Stimulated activated CD8-positive, alpha-beta memory T cell treated with anti-CD3 and anti-CD28 coated beads, Interleukin-2, amount 100 ng/mL, for 48 hours (primary cell): ENCODE results near the gene KIF5B.
"Not testable (repeated sequence)": the region's sequence is repeated elsewhere in the genome, so short reads cannot be mapped to it uniquely, and the experiment has no call there.

Source experiments
- DNase-seq, 2 donors: peaks; one replicate each; pipeline ENCODE4 v3.0.0-alpha.2; 2020; ENCODE audit warnings: low read depth in 2 of 2

Gene KIF5B

DNA sequence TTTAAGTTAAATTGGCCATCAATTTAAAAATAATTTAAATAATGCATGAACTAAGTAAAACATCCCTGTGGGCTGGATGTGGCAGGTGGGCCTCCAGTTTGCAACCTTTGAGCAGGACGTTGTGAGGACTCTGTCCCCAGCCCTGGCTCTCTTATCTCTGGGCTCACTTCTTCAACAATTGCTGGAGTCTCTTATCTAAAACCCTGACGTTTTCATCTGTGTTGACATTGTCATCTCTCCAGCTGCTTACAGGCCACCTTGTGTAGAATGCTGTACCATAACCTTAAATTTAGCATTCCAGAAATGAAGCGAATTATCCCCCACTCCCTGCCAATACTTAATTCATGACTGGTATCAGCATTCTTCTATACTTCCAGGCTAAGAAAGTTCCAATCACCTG lies 3.2 kb upstream of the KIF5B start:
- no peak for DNase-seq

DNA sequence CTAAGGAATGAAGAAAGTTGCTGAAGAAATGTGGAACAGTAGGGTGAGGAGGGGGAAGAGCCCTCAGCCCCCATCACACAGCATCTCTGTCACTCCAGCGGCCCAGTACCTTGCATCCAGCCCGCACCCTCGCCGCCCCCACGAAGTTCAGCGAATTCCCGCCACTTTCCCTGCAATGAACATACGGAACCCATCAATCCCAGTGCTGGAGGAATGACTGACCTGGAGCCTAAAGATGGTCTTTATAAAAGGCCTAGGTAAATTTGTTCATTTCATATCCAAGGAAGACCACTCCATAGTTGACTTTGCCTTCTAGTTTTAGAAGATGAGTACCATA lies 779 bp upstream of the KIF5B start:
- DNase-seq, result no peak

DNA sequence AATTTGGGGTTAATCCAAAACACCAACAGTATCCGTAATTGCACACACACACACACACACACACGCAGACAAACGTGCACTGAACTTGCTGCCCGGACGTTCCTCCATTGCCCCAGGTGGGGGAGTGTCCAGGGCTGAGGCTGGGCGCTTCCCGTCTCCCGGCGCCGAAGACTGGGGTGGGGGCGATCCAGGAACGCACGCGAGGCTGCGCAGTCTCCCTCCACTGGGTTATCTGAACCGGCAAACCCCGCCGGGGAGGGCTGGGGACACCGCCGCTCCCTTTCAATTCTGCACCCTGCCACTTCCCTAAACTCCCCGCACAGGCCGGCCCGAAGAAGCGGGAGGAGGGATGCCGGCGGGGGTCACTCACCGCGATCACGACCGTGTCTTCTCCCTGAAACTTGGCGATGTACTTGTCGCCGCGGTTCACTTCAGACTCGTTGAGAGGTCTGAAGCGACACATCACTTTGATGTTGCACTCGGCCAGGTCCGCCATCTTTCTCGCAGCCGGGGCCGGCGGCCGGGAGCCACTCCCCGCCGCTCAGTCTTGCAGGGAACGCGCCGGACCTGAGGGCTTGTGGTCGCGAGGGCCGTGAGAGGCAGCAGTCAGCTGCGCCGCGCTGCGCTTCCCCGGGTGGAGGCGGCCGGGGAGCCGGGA lies 618 bp downstream of the KIF5B start:
- DNase-seq, result peak; percentile 15 to 27

DNA sequence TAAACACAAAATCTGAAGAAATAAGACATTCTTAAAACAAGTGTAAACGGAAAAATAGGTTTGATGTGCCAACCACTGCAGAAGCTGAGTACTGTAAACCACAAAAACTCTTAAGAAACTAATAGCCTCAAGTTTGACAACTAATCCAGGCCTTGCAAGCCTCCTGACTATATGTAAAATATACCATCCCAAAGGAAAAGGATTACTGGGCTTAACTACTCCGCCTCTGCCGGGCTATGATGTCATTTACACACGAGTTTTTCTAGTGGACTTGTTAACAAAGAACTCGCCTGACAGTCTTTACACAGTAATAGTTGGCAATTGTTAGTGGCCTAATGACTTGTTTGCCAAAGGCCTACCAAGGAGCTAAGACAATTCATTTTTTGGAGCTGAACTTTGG lies 2.1 kb downstream of the KIF5B start:
- no peak for DNase-seq

DNA sequence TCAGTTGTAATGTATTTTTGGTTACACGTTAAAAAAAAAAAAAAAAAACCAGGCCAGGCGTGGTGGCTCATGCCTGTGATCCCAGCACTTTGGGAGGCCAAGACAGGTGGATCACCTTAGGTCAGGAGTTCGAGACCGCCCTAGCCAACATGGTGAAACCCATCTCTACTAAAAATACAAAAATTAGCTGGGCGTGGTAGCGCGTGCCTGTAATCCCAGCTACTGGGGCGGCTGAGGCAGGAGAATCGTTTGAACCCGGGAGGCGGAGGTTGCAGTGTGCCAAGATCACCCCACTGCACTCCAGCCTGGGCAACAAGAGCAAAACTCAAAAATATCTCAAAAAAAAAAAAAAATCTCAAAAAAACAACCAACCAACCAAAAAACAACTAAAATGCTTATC lies 2.8 kb downstream of the KIF5B start:
- DNase-seq, result not testable (repeated sequence)

DNA sequence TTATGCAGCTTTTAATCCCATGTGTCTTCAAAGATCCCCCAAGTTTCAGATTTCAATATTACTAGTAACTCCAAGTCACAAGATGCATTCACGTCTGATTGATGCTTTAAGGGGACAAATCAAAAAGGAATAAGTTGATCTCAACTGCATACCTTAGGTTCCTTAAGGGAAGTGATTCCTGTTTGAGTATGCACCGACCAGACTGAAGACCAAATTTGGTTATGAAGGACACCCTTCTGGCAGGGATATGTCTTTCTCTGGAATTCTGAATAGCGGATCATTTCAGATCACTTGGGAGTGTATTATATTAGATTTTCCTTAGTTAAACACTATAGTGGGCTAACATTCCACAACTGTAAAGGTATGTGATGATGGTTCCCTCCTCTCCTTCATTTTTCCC lies 4.3 kb downstream of the KIF5B start:
- DNase-seq, result no peak

DNA sequence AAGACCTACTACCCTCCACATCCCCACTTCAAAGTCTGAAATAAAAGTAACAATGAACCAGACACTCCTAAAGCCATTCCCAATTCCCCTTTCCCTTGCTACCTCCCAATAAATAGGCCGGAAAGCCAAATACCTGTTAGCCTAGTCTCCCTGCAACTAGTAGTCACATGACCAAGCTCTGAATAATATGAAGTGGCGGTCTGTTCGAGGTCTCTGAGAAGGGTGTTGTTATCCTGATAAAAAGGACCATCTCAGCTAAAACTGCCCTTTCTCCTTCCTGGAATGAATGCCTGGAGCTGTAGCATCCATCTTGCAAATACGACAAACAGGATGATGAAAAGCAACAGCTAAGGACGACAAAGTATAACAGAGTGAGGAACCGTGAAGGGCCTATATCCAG lies 6.0 kb downstream of the KIF5B start:
- no peak for DNase-seq

DNA sequence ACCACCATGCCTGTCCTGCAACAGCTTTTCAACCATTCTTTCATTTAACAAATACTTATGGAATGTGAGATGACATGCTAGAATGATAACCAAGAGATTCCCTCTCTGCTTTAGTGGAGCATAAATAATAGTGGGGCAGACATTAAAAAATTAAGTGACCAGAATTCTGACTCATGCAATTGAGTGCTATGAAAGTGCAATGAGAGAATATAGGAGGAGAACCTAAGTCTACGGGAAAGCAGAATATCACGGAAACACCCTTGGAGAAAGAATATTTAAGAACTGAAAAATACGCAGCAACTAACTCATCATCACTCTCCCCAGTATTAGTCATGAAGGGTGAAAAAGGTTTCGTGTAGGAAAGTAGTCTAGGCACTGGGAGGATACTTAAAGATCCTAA lies 7.1 kb downstream of the KIF5B start:
- no peak for DNase-seq

DNA sequence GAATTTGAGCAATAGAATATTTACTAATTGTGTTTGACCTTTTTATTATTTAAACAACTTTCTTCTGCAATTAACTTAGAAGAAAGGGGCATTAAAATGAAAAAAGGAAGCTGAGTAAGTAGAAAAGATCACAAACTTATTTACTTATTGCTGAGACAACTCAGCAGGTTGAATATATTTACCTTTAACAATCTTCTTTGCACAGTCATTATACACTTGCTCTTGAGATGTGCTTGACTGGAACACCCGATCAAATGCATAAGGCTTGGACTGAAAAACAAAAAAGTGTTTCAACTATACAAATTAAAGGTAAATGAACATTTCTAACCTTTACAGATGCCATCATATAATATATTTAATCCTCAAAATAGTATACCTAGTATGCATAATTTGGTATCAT lies 7.9 kb downstream of the KIF5B start:
- DNase-seq, result no peak

DNA sequence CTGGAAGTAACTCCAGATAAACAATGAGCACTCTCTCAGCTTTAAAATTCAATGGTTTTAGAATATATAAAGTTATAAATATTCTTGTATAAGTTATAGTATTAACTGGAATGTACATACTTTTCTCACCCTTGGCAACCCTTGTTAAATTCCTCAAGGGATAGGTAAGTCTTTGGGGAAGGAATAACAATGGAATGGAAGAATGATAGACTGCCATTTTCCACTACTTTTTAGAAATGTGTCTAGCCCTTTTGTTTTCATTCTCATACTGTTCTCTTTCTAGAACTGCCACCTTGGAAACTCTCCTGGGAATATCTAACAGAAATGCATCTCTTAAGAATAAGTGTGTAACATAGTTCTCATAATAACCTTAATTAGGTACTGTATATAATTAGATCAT lies 8.3 kb downstream of the KIF5B start:
- DNase-seq, result no peak

DNA sequence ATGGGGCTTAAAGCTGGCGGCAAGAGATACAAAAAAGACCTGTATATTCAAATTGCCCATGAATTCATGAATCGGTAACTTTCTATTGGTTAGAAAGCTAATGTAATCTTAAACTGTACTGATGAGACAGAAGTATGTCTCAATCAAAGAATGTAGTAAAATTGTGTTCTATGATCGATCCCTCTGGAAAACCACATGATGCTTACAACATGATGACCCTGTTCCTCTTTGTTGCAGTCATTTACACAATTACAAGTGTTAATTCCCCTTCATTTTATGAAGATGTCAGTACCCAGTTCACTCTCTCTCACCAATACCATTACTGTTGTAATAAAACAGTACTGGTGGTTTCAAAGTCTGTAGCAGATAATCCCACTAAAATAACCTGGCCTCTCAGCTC lies 10.1 kb downstream of the KIF5B start:
- no peak for DNase-seq

DNA sequence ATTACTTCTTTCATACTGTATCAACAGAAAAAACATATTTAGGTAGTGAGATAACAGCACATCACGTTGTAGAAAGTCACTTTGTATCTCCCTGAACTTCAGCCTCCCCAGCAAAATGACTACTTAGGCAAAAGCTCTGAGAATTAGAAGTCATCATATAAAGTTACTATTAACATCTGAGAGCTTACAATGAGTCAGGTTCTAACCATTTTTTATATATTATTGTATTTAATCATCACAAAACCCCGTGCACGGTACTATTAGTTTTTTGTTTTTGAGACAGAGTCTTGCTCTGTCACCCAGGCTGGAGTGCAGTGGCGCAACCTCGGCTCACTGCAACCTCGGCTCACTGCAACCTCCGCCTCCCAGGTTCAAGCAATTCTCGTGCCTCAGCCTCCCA lies 13.5 kb downstream of the KIF5B start:
- not testable (repeated sequence) for DNase-seq

DNA sequence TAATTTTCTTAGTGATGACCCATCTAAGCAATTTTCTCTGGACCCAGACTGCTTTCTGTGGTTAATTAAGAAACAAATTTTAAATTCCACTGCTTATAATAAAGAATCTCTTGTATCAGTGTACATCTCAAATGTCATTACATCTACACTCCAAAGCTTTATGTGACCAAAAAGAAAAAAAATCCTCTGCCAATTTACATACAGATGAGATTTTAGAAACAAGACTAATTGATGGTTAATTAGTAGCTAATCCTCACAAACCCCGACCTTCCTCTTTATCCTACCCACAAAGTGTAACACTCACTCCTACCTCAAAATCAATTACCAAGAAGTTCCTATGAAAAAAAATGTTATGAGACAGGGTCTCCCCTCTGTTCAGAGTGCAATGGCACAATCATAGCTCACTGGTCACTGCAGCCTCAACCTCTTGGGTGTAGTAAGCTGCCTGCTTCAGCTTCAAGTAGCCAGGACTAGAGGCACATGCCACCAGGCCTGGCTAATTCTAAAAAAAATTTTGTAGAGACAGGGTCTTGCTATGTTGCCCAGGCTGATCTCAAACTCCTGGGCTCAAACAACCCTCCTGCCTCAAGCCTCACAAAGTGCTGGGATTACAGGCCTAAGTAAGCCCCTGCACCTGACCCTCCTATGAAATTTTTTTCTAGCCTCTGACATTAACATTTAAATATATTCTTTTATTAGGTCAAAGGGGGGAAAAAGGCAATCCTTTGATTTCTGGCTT lies 14.8 kb downstream of the KIF5B start:
- no peak for DNase-seq

DNA sequence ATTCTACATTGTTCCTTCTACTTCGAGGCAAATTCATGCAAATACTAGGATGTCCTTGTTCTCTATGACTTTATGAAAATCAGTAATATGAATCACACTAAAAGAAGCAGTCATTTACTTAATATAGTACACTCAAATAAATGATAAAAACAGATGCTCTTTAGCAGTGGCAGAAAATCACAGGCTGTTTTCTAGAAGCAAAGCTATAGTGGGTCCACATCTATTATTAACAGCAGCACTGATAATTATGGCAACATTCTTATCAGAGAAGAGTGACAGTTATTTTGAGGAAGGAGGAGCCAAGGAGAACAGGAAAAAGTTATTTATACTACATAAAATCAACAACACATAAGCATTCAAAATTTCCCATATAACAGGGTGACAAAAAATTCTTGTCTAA lies 16.5 kb downstream of the KIF5B start:
- DNase-seq, result no peak

DNA sequence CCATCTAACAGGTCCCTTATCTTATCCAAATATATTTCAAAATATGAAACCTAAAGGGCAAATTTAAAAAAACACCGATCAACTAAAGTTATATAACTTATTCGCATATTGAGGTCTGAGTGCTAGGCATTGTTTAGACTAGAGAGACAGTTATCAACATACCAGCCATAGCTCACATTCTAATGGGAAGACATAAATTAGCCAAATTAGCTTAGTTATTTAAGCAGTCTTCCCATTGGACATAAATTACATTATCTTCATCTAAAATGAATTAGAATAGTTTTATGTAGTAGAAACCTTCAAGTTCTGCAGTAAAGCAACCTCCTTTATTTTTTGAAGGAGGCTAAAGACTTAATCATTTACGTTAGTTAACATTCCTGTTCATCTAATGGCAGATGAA lies 17.4 kb downstream of the KIF5B start:
- DNase-seq, result no peak

DNA sequence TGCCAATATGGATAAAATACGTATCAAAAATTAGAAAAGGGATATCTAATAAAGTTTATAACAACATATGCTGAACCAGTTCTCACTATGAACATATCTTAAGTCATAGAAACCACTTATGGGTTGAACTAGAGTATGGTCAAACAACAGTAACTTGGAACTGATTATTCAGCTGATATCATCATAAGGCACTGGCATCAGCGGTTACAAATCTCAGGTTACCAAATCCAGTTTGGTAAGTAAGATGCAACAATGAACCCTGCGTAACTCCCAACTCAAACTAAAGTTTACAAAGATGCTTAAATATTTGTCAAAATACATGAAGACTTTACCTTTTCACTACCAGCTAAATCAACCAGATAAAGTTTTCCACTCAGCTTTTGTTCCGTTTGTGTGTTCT lies 19.3 kb downstream of the KIF5B start:
- DNase-seq, result no peak

DNA sequence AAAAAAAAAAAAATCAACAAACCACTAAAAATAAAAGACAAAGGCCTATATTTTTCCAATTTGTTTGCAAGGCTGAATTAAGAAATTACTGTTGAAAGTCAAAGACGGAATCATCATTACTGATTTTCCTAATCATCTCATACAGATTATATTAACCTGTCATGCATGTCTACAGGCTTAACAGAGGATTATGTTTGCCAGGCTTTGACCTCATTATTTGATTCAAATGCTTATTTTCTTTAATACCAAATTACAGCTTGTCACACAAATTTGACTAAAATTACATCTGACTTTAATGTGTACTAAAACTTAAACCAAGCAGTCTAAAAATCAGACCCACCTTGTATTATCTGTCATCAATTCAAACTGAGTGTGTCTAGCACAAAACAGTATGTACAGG lies 21.2 kb downstream of the KIF5B start:
- no peak for DNase-seq

DNA sequence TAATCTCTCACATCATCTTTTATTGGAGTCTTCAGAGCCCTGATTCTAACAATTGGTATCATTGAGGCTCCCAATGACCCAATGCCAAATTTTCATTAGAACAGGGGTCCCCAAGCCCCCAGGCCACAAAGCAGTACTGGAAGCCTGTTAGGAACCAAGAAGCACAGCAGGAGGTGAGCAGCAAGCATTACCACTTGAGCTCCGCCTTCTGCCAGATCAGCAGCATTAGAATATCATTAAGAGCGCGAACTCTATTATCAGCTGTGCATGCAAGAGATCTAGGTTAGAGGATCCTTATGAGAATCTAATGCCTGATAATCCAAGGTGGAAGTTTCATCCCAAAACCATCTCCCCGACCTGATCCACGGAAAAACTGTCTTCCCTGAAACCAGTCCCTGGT lies 23.1 kb downstream of the KIF5B start:
- no peak for DNase-seq

DNA sequence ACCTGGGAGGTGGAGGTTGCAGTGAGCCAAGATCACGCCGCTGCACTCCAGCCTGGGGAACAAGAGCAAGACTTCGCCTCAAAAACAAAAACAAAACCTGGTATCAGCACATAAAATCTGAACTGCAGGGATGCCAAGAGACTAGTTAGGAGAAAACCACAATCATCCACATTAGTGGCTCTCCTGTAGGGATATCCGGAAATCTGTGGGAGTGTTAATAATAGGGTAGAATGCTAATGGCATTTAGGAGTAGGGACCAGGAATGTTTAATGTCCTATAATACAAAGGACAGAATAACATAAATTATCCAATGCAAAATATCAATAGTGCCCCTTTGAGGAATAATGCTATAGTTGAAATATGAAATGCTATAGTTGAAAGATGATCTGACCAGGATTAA lies 24.3 kb downstream of the KIF5B start:
- DNase-seq, result no peak

DNA sequence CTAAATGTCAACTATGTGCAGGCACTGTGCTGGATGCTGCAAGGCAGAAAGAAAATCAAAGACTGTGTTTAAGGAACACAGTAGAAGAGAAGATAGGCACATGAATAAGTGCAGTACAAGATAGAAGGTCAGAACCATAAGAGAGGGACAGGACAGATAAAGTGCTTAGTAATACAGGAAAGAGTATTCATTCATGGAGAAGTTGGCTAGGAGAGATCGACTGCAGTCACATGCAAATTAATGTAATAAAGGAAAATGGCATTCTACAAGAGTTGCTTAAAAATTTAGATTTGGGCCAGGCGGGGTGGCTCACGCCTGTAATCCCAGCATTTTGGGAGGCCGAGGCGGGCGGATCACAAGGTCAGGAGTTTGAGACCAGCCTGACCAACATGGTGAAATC lies 24.8 kb downstream of the KIF5B start:
- DNase-seq, result no peak

DNA sequence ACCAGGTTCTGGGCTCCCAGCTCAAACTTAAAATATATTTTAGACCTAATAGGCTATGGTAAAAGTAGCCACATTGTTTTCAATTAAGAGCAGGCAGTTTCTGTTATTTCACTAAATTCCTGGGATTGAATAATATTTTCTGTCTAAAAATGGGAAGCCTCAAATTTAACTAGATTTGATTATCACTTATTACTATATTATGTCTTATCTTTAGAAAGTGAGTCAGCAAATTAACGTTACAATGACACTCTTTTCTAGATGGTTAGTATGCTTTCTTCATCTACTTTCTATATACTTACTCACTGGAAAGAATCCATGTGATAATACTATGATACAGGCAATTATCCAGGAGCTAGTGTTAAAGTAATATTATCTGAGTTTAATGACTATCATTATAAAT lies 27.5 kb downstream of the KIF5B start:
- DNase-seq, result no peak

DNA sequence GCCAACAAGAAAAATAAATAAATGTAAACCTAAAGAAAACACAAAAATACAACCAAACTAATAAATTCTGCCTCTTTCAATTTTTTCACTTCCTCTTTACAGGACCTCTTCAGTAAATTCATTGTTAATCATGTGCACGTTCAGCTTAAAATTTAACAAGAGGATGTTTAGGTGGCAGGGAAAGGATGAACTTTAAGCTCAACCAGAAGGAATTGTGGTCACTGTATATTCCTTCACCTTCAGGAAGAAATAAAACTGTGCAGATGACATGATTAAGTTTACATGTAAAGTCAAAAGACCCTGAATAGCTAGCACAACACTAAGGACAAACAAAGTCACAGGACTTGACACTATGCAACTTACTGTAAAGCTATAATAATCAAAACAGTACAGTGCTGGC lies 33.0 kb downstream of the KIF5B start:
- no peak for DNase-seq

DNA sequence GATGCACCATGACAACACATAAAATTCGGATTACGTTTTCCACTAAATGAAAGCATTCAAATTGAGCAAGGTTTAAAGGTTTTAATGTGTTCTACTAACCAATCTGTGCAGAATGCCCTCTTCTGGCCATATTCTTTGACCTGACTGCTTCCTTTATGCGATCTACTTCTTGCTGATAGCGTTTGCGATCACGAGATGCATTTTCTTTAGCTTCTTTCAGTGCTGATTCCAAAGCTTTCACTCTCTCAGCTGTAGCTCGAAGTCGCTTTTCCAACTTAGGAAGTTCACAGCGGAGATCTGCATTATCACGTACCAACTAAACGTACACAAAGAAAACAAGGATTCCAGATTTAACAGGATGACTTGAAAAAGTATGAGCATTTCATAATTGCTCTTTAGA lies 39.2 kb downstream of the KIF5B start:
- DNase-seq, result no peak

DNA sequence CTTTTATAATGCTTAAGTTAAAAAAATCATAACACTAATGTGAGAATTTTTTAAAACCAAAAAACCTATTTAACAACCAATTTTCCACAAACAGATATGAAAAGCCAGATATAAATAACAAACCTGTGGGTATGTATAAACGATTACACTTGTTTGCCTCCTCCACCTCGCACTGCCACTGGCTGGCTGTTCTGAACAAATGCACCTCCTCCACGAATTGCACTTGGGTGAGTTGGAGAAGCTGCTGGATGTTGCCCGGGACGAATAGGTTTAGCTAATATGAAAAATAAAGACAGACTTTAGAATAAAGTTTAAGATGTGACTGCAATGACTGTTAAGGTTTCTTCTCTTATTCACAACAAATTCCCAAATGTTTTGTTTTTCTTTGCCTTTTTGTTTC lies 40.8 kb downstream of the KIF5B start:
- DNase-seq, result no peak
